ENCODE measurements around the gene RBM44.
A peak's percentile ranks its signal among the peaks of the same experiment; 100 is the strongest.
"Not testable (repeated sequence)": the region's sequence is repeated elsewhere in the genome, so short reads cannot be mapped to it uniquely, and the experiment has no call there.

RBM44 gene

GRCh38 chr2:237859082-237859433, 60.5 kb downstream of the RBM44 start:
- DNase-seq: no peak

GRCh38 chr2:237859533-237860272, 61.1 kb downstream of the RBM44 start, which contains the start of gene RAMP1:
TSS of gene RAMP1 (plus strand) at chr2:237859623. CDS start at chr2:237859676, 53 bp downstream.
- DNase-seq: peak; percentile 26

- DNase-seq: no peak
Observed at GRCh38 chr2:237860273-237860935, 61.8 kb downstream of the RBM44 start.

- DNase-seq: no peak
Observed at GRCh38 chr2:237861875-237862527, 63.4 kb downstream of the RBM44 start.

GRCh38 chr2:237862528-237862895, 63.9 kb downstream of the RBM44 start:
- DNase-seq: no peak

GRCh38 chr2:237863102-237863511, 64.5 kb downstream of the RBM44 start:
- DNase-seq: no peak

GRCh38 chr2:237863689-237864443, 65.3 kb downstream of the RBM44 start:
- no peak for DNase-seq

GRCh38 chr2:237864444-237864931, 65.9 kb downstream of the RBM44 start:
- DNase-seq: no peak

GRCh38 chr2:237864940-237865622, 66.5 kb downstream of the RBM44 start:
- DNase-seq: no peak

- no peak for DNase-seq
Observed at GRCh38 chr2:237865623-237866041, 67.1 kb downstream of the RBM44 start.

- peak; percentile 11 for DNase-seq
Observed at GRCh38 chr2:237866101-237866621, 67.6 kb downstream of the RBM44 start.

- DNase-seq: no peak
Observed at GRCh38 chr2:237867465-237867864, 68.9 kb downstream of the RBM44 start.

GRCh38 chr2:237868074-237868473, 69.5 kb downstream of the RBM44 start:
- not testable (repeated sequence) for DNase-seq

GRCh38 chr2:237868631-237869342, 70.2 kb downstream of the RBM44 start:
- DNase-seq: no peak

- no peak for DNase-seq
Observed at GRCh38 chr2:237869343-237870102, 70.9 kb downstream of the RBM44 start.

- DNase-seq: no peak
Observed at GRCh38 chr2:237870126-237870525, 71.5 kb downstream of the RBM44 start.

- no peak for DNase-seq
Observed at GRCh38 chr2:237870754-237871651, 72.4 kb downstream of the RBM44 start.

GRCh38 chr2:237872178-237872887, 73.8 kb downstream of the RBM44 start:
- DNase-seq: no peak

GRCh38 chr2:237873421-237873831, 74.8 kb downstream of the RBM44 start:
- no peak for DNase-seq

All from DMS79 treated with DMSO at 0.1 percent for 48 hours (cell line).